A673 (cell line): ENCODE results near the gene KRT73. TPM values are rescaled to one million over a fixed set of nuclear protein-coding genes. Genes with fewer than 3 reads are reported as not detected.

Experiments used
- BruUV-seq: library from RNA; stranded (reverse); fragments of 400-500 nt; replicated peaks from 2 replicates; lab custom pipeline; 2021; lab: Mats Ljungman, UMichigan
- CTCF ChIA-PET: fragments of 300-600 bp; sonication (Branson Sonifier 250); formaldehyde crosslinking; loops from one replicate; lab custom pipeline; 2022; ENCODE audit warnings: antibody characterized with exemption; lab: Charles Lee
- POLR2A ChIA-PET: fragments of 300-600 bp; sonication (Branson Sonifier 250); formaldehyde crosslinking; loops from one replicate; lab custom pipeline; 2022; ENCODE audit warnings: antibody characterized with exemption; ENCODE audit not compliant: low non-redundant PET; lab: Charles Lee
- DNase-seq: peaks from one replicate; pipeline ENCODE4 v3.0.0-alpha.2; 2015; ENCODE audit warnings: low spot score
- H3K27ac ChIP-seq: fragments of 200-600 bp; sonication (generic); 2 replicates; pipeline ENCODE4 v1.5.1; 2016; ENCODE audit warnings: mixed run types, low read depth, mild to moderate bottlenecking, mixed read lengths, antibody characterized with exemption, low read length; ENCODE audit not compliant: poor library complexity, severe bottlenecking
- H3K27me3 ChIP-seq: fragments of 200-600 bp; sonication (generic); replicated peaks from 2 replicates; pipeline ENCODE4 v1.6.1; 2017; ENCODE audit warnings: mixed run types, low read depth, mild to moderate bottlenecking, mixed read lengths, antibody characterized with exemption, low read length; ENCODE audit not compliant: insufficient read depth, poor library complexity
- H3K36me3 ChIP-seq: fragments of 200-600 bp; sonication (generic); 2 replicates; pipeline ENCODE4 v1.6.1; 2016; ENCODE audit warnings: mixed run types, mild to moderate bottlenecking, mixed read lengths, antibody characterized with exemption, low read length; ENCODE audit not compliant: insufficient read depth, poor library complexity, severe bottlenecking
- H3K4me1 ChIP-seq: fragments of 200-600 bp; sonication (generic); 2 replicates; pipeline ENCODE4 v1.6.1; 2017; ENCODE audit warnings: mixed run types, mild to moderate bottlenecking, mixed read lengths, antibody characterized with exemption, low read length; ENCODE audit not compliant: insufficient read depth, poor library complexity, severe bottlenecking
- H3K4me3 ChIP-seq: fragments of 200-600 bp; sonication (generic); 2 replicates; pipeline ENCODE4 v1.5.1; 2016; ENCODE audit warnings: low read depth, mixed run types, mild to moderate bottlenecking, mixed read lengths, low read length; ENCODE audit not compliant: poor library complexity, severe bottlenecking
- H3K9me3 ChIP-seq: fragments of 200-600 bp; sonication (generic); 2 replicates; pipeline ENCODE4 v1.6.1; 2016; ENCODE audit warnings: mixed run types, low read depth, mild to moderate bottlenecking, mixed read lengths, antibody characterized with exemption, low read length; ENCODE audit not compliant: poor library complexity, severe bottlenecking
- EZH2 ChIP-seq: fragments of 200-600 bp; sonication (generic); IDR thresholded peaks from 2 replicates; pipeline ENCODE4 v1.6.1; 2017; ENCODE audit warnings: borderline replicate concordance, low read depth, mild to moderate bottlenecking, mixed read lengths, antibody characterized with exemption, low read length; ENCODE audit not compliant: poor library complexity, severe bottlenecking
- intact Hi-C: fragments of 100-400 bp; cut with micrococcal nuclease; formaldehyde crosslinking; loops from one replicate; pipeline ENCODE4 v1.10.0; 2022; ENCODE audit not compliant: unreplicated experiment
- total RNA-seq: library from RNA; stranded (reverse); gene quantifications from 2 replicates; pipeline ENCODE4 v1.2.3, GENCODE V29; 2021
- TF ChIP-seq, protein P1 (sequence below): fragments of 300-800, 200-600 bp; sonication (generic); conservative IDR thresholded peaks from 2 replicates; pipeline ENCODE4 v1.5.1; 2017; ENCODE audit warnings: low read depth, mild to moderate bottlenecking, antibody characterized with exemption, low read length, moderate library complexity, mixed read lengths

The KRT73 gene
- total RNA-seq, 1 experiment from 2014 or later: not detected

DNA sequence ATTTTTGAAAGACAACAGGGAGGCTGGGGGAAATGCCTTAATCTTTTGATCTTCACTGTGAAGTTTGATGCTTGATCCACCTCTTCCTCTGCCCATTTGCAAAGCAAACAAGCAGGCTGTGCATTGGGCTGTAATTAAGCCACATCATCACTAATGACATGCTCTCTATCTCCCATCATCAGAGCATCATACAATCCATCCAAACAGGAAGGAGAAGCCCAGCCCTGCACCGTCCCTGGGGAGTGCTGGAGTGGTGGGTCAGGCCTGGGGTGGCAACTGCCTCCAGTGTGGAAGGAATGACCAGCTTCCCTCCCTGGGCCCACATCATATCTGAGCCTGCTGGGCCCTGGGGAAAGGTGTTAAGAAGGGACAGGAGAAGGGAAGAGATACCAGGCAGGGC is 37.9 kb downstream of the KRT73 start:
- Histone ChIP-seq H3K27me3 (no peaks in the 10 kb centered on the region), H3K36me3 (no peaks in the 10 kb centered on the region), H3K4me3 (no peak overlapping the region), H3K9me3 (no peaks in the 10 kb centered on the region), H3K4me1 (no peaks in the 10 kb centered on the region), H3K27ac (no peak overlapping the region)
- DNase-seq: no peak
- ChIA-PET POLR2A (no interaction called here), CTCF (interaction anchor here (0.6 kb wide), 1 partner anchor 208 kb away, joined by 4 read pairs; no protein-coding TSS in a partner anchor)
- no peak for TF ChIP-seq EZH2
- TF ChIP-seq, protein P1, sequence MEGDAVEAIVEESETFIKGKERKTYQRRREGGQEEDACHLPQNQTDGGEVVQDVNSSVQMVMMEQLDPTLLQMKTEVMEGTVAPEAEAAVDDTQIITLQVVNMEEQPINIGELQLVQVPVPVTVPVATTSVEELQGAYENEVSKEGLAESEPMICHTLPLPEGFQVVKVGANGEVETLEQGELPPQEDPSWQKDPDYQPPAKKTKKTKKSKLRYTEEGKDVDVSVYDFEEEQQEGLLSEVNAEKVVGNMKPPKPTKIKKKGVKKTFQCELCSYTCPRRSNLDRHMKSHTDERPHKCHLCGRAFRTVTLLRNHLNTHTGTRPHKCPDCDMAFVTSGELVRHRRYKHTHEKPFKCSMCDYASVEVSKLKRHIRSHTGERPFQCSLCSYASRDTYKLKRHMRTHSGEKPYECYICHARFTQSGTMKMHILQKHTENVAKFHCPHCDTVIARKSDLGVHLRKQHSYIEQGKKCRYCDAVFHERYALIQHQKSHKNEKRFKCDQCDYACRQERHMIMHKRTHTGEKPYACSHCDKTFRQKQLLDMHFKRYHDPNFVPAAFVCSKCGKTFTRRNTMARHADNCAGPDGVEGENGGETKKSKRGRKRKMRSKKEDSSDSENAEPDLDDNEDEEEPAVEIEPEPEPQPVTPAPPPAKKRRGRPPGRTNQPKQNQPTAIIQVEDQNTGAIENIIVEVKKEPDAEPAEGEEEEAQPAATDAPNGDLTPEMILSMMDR: no peak
- intact Hi-C loops: loop anchor here (5.0 to 10.0 kb wide), 2 partner anchors 402 to 426 kb away; no protein-coding TSS in a partner anchor
- BruUV-seq: no TSS peak

DNA sequence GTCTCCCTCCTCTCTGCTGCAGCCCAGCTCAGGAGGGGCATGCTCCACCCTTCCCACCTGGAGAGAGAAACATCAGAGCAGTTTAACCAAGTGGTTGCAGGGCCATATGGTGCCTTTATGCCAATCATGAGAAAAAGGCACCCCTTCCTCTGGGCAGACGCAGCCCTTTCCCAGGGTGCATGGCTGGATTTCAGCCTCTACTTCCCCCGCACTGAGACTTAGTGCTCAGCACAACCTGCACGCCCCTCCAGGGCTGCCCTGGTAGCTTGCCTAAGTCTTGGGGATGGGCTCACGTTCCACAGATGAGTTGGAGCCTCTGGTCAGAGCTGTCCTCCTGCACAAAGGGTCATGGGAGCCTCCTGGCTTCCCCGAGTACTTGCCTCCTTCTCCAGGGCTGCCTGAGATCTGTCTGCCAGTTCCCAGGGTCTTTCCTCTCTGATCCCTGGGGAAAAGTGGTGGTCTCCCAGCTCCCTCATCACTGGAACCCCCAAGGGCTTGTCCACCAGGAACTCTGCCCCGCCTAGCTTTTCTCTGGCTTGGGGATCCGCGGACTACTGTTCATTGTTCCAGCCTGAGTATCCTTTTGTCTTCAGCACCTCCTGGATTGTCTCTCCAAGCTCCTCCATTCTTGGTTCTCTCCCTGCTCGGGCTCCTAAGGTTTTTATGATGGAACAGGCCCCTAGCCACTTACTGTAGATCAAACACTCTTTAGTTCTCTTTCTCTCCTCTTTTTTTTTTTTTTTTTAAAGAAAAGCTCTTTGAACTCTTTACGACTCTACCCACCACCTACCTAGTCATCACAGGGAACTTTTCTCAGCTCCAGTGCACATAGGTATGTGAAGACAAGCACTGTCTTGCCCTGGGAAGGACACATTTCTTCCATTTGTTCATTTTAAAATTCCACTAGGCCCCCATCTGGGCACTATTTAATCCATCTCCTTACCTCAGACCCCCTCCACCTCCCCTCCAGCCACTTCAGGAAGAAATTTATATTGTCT is 38.6 kb downstream of the KRT73 start:
- no peak overlapping the region for H3K27ac ChIP-seq
- POLR2A ChIA-PET: no interaction called here
- no TSS peak for BruUV-seq
- H3K9me3 ChIP-seq: no peaks in the 10 kb centered on the region
- H3K4me3 ChIP-seq: no peak overlapping the region
- H3K27me3 ChIP-seq: no peaks in the 10 kb centered on the region
- intact Hi-C loops: loop anchor here (5.0 to 10.0 kb wide), 2 partner anchors 403 to 425 kb away; no protein-coding TSS in a partner anchor
- TF ChIP-seq, protein P1: no peak
- TF ChIP-seq EZH2: no peak
- H3K36me3 ChIP-seq: no peaks in the 10 kb centered on the region
- DNase-seq: no peak
- CTCF ChIA-PET: interaction anchor here (0.6 to 1.0 kb wide), 2 partner anchors 207 to 291 kb away, joined by 4 read pairs; no protein-coding TSS in a partner anchor
- H3K4me1 ChIP-seq: no peaks in the 10 kb centered on the region

DNA sequence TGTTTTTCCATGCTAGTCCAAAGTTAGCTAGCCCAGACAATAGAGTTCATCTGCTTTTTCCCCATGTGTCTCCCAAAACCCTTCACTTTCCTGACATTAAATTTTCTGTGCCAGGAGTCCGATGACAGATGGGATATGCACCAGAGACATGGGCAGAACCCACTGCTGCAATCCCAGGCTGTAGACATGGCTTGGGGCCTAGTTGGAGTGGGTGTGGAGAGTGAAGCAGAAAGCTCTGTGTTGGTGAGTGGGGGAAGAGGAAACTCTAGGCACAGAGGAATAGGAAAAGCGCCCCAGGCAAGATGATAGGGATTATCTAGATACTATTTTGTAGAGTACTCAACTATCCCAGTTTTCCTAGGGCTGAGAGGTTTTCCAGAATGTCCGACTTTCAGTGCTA is 39.9 kb downstream of the KRT73 start:
- BruUV-seq: no TSS peak
- Histone ChIP-seq H3K4me1 (no peaks in the 10 kb centered on the region), H3K9me3 (no peaks in the 10 kb centered on the region), H3K36me3 (no peaks in the 10 kb centered on the region), H3K27me3 (no peaks in the 10 kb centered on the region), H3K27ac (no peak overlapping the region), H3K4me3 (no peak overlapping the region)
- CTCF ChIA-PET: interaction anchor here (0.6 to 1.0 kb wide), 2 partner anchors 292 to 297 kb away, joined by 3 to 4 read pairs; no protein-coding TSS in a partner anchor
- intact Hi-C loops: no loop called here
- POLR2A ChIA-PET: no interaction called here
- DNase-seq: no peak
- TF ChIP-seq EZH2: no peak
